ENCODE results near the gene RPL39L. TPM values are rescaled to one million over a fixed set of nuclear protein-coding genes. Genes with fewer than 3 reads are reported as not detected.

Gene RPL39L
- total RNA-seq, 6 experiments from 2014 or later = 6.5 to 20.0 (median 18.0) TPM

- H3K36me3 Mint-ChIP-seq (ENCODE audit: low read depth) = no peaks in the 10 kb centered on the region
- no peak overlapping the region for H3K4me3 Mint-ChIP-seq
- no peaks in the 10 kb centered on the region for H3K9me3 Mint-ChIP-seq
- no peaks in the 10 kb centered on the region; the same call in 1 of the 2 replicates for H3K4me1 Mint-ChIP-seq (ENCODE audit: low read depth)
- H3K27me3 Mint-ChIP-seq (ENCODE audit: insufficient read depth) = 0 out of 2 replicates have a peak, but pooled peaks cover 8% of the 10 kb centered on the region
- H3K27ac Mint-ChIP-seq = no peak overlapping the region
- DNase-seq = no peak
- no peak for TF ChIP-seq CTCF (IDR thresholded peaks at IDR 0.05)
Observed at GRCh38 chr3:187079090-187080022, 59.9 kb downstream of the RPL39L start.

- no peak overlapping the region for H3K4me3 Mint-ChIP-seq
- H3K27me3 Mint-ChIP-seq (ENCODE audit: insufficient read depth) = peaks cover 14% of the 10 kb centered on the region; the same call in 1 of the 2 replicates
- no peaks in the 10 kb centered on the region for H3K9me3 Mint-ChIP-seq
- H3K4me1 Mint-ChIP-seq (ENCODE audit: low read depth) = no peaks in the 10 kb centered on the region
- H3K27ac Mint-ChIP-seq = no peak overlapping the region
- H3K36me3 Mint-ChIP-seq (ENCODE audit: low read depth) = no peaks in the 10 kb centered on the region
- TF ChIP-seq CTCF (IDR thresholded peaks at IDR 0.05) = no peak
- DNase-seq = no peak
Observed at GRCh38 chr3:187077537-187077936, 61.8 kb downstream of the RPL39L start.

GRCh38 chr3:187077085-187077484 lies 62.2 kb downstream of the RPL39L start:
- peaks cover 14% of the 10 kb centered on the region; the same call in 1 of the 2 replicates for H3K27me3 Mint-ChIP-seq (ENCODE audit: insufficient read depth)

GRCh38 chr3:187076297-187076696 lies 63.0 kb downstream of the RPL39L start:
- no peak overlapping the region for H3K4me3 Mint-ChIP-seq
- no peak for TF ChIP-seq CTCF (IDR thresholded peaks at IDR 0.05)
- no peaks in the 10 kb centered on the region for H3K9me3 Mint-ChIP-seq

More at GRCh38 chr3:187077085-187077484, 62.2 kb downstream of the RPL39L start:
- Mint-ChIP-seq H3K4me3 (no peak overlapping the region), H3K36me3 (ENCODE audit: low read depth) (no peaks in the 10 kb centered on the region), H3K27ac (no peak overlapping the region), H3K4me1 (ENCODE audit: low read depth) (no peaks in the 10 kb centered on the region), H3K9me3 (no peaks in the 10 kb centered on the region)
- TF ChIP-seq CTCF (IDR thresholded peaks at IDR 0.05) = no peak
- DNase-seq = no peak

GRCh38 chr3:187074846-187075245 lies 64.5 kb downstream of the RPL39L start:
- DNase-seq = no peak
- 0 out of 2 replicates have a peak, but pooled peaks cover 1% of the 10 kb centered on the region for H3K36me3 Mint-ChIP-seq (ENCODE audit: low read depth)
- no peak overlapping the region for H3K27ac Mint-ChIP-seq
- peaks cover 6% of the 10 kb centered on the region for H3K9me3 Mint-ChIP-seq
- H3K4me3 Mint-ChIP-seq = no peak overlapping the region
- no peak for TF ChIP-seq CTCF (IDR thresholded peaks at IDR 0.05)
- H3K4me1 Mint-ChIP-seq (ENCODE audit: low read depth) = no peaks in the 10 kb centered on the region
- peaks cover 14% of the 10 kb centered on the region for H3K27me3 Mint-ChIP-seq (ENCODE audit: insufficient read depth)

More at GRCh38 chr3:187076297-187076696, 63.0 kb downstream of the RPL39L start:
- no peak for DNase-seq
- no peaks in the 10 kb centered on the region for H3K4me1 Mint-ChIP-seq (ENCODE audit: low read depth)
- no peak overlapping the region for H3K27ac Mint-ChIP-seq
- H3K36me3 Mint-ChIP-seq (ENCODE audit: low read depth) = no peaks in the 10 kb centered on the region
- H3K27me3 Mint-ChIP-seq (ENCODE audit: insufficient read depth) = peaks cover 14% of the 10 kb centered on the region; the same call in 1 of the 2 replicates
